ENCODE results near the gene EME2. TPM values are rescaled to one million over a fixed set of nuclear protein-coding genes. Genes with fewer than 3 reads are reported as not detected.
"Not testable (repeated sequence)": the region's sequence is repeated elsewhere in the genome, so short reads cannot be mapped to it uniquely, and the experiment has no call there.

Gene EME2
- polyA plus RNA-seq, 3 donors = 8.1 to 15.4 (median 11.1) TPM

- no peak for DNase-seq (ENCODE audit: extremely low read depth in 1 of 11, low read depth in 9 of 11, low spot score in 4 of 11)
These were observed 13.8 kb downstream of the EME2 start for GRCh38 chr16:1786242-1787055.

GRCh38 chr16:1787056-1787321, 14.4 kb downstream of the EME2 start:
- DNase-seq (ENCODE audit: extremely low read depth in 1 of 11, low read depth in 9 of 11, low spot score in 4 of 11) = no peak

- DNase-seq (ENCODE audit: extremely low read depth in 1 of 11, low read depth in 9 of 11, low spot score in 4 of 11) = no peak
These were observed 14.9 kb downstream of the EME2 start for GRCh38 chr16:1787322-1788094.

GRCh38 chr16:1788095-1788707, 15.6 kb downstream of the EME2 start:
- DNase-seq (ENCODE audit: extremely low read depth in 1 of 11, low read depth in 9 of 11, low spot score in 4 of 11) = no peak

GRCh38 chr16:1788708-1789100, 16.1 kb downstream of the EME2 start:
- DNase-seq (ENCODE audit: extremely low read depth in 1 of 11, low read depth in 9 of 11, low spot score in 4 of 11) = no peak

- no peak for DNase-seq (ENCODE audit: extremely low read depth in 1 of 11, low read depth in 9 of 11, low spot score in 4 of 11)
These were observed 17.0 kb downstream of the EME2 start for GRCh38 chr16:1789643-1790045.

- DNase-seq (ENCODE audit: extremely low read depth in 1 of 11, low read depth in 9 of 11, low spot score in 4 of 11) = no peak
These were observed 17.6 kb downstream of the EME2 start for GRCh38 chr16:1790261-1790610.

- no peak for DNase-seq (ENCODE audit: extremely low read depth in 1 of 11, low read depth in 9 of 11, low spot score in 4 of 11)
These were observed 18.1 kb downstream of the EME2 start for GRCh38 chr16:1790611-1791255.

GRCh38 chr16:1791256-1791942, 18.8 kb downstream of the EME2 start:
- no peak for DNase-seq (ENCODE audit: extremely low read depth in 1 of 11, low read depth in 9 of 11, low spot score in 4 of 11)

- DNase-seq (ENCODE audit: extremely low read depth in 1 of 11, low read depth in 9 of 11, low spot score in 4 of 11) = no peak
These were observed 19.6 kb downstream of the EME2 start for GRCh38 chr16:1791943-1792812.

- no peak for DNase-seq (ENCODE audit: extremely low read depth in 1 of 11, low read depth in 9 of 11, low spot score in 4 of 11)
These were observed 20.4 kb downstream of the EME2 start for GRCh38 chr16:1792836-1793577.

- DNase-seq (ENCODE audit: extremely low read depth in 1 of 11, low read depth in 9 of 11, low spot score in 4 of 11) = no peak
These were observed 21.1 kb downstream of the EME2 start, which contains the start of gene IGFALS for GRCh38 chr16:1793578-1794220. TSS of gene IGFALS (minus strand) at chr16:1793705. CDS start at chr16:1793652, 53 bp downstream.

- DNase-seq (ENCODE audit: extremely low read depth in 1 of 11, low read depth in 9 of 11, low spot score in 4 of 11) = no peak
These were observed 21.7 kb downstream of the EME2 start for GRCh38 chr16:1794221-1794871.

- no peak for DNase-seq (ENCODE audit: extremely low read depth in 1 of 11, low read depth in 9 of 11, low spot score in 4 of 11)
These were observed 22.5 kb downstream of the EME2 start for GRCh38 chr16:1794908-1795666.

- not testable (repeated sequence) for DNase-seq (ENCODE audit: extremely low read depth in 1 of 11, low read depth in 9 of 11, low spot score in 4 of 11)
These were observed 26.7 kb downstream of the EME2 start for GRCh38 chr16:1799263-1799662.

GRCh38 chr16:1800701-1801100, 28.1 kb downstream of the EME2 start:
- DNase-seq (ENCODE audit: extremely low read depth in 1 of 11, low read depth in 9 of 11, low spot score in 4 of 11) = no peak

Data from renal cortex interstitium (tissue), 11 donors.